Activated T-cell treated with anti-CD3 and anti-CD28 coated beads, Interleukin-2, amount 50 U/mL, for 24 hours (primary cell): Measurements from ENCODE around the gene B3GNT7.

Experiments used
- DNase-seq: peaks from one replicate; pipeline ENCODE4 v3.0.0-alpha.2; 2020
- H3K27ac Mint-ChIP-seq: 2 replicates; pipeline ENCODE4 v1.8.0; 2020; ENCODE audit warnings: mild to moderate bottlenecking, mixed read lengths
- H3K27me3 Mint-ChIP-seq: 2 replicates; pipeline ENCODE4 v1.8.0; 2020; ENCODE audit warnings: mixed read lengths
- H3K36me3 Mint-ChIP-seq: 2 replicates; pipeline ENCODE4 v1.8.0; 2020; ENCODE audit warnings: low read depth, mixed read lengths
- H3K4me1 Mint-ChIP-seq: 2 replicates; pipeline ENCODE4 v1.8.0; 2020; ENCODE audit warnings: low read depth, mixed read lengths
- H3K4me3 Mint-ChIP-seq: 2 replicates; pipeline ENCODE4 v1.8.0; 2020; ENCODE audit warnings: mild to moderate bottlenecking, moderate library complexity, mixed read lengths
- H3K9me3 Mint-ChIP-seq: 2 replicates; pipeline ENCODE4 v1.8.0; 2020; ENCODE audit warnings: mixed read lengths

B3GNT7 gene

DNA sequence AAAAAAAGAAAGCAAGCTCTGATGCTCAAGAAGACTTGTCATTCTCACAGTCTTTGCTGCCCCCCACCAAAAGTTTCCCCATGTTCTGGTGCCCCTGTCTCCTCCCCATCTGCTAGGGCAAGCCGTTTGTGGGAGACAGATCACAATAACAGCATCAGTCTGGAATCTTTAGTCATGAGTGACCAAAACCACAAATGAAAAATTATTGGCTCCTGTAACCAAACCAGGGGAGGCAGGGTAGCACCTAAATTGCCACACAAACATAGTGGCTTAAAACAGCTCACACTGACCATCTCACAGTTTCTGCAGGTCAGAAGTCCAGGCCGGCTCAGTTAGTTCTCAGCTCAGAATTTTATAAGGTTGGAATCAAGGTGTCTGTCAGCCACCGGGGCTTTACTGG is 9.1 kb upstream of the B3GNT7 start:
- no peak overlapping the region for H3K27ac Mint-ChIP-seq

DNA sequence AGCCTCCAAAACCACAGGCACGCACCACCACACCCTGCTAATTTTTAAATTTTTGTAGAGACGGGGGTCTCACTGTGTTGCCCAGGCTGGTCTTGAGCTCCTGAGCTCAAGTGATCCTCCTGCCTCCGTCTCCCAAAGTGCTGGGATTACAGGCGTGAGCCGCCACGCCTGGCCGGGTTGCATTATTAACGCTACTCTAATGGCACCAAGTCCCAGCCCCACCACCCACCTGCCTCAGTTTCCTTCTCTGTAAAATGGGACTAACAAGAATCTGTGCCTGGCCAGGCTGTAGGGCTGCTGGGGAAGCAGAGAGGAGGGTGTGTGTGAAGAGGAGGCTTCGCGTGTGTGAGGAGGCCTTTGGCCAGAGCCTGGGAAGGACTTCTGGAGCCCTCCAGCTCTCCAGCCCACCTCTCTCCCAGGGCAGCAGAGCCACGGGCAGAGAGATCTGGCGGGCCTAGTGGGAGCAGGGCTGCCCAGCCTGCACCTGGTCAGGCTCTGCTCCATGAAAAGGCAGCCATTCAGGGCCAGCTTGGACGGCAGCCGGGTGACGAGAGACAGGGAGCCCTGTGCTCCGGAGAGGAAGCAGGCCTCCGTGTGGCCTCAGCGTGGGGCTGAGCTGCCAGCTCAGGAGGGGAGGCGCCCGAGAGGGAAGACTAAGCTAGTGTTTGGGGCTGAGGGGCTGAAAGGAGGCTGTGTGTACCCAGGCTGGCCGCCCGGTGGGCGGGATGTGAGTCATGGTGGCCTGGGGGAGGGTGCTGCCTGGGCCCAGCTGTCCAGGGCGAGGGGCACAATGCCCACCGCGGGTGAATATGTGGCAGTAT is 7.4 kb upstream of the B3GNT7 start:
- DNase-seq = no peak
- H3K27ac Mint-ChIP-seq = no peak overlapping the region
- peaks cover 6% of the 10 kb centered on the region for H3K9me3 Mint-ChIP-seq
- peaks cover 6% of the 10 kb centered on the region for H3K27me3 Mint-ChIP-seq
- no peaks in the 10 kb centered on the region for H3K36me3 Mint-ChIP-seq
- no peak overlapping the region for H3K4me3 Mint-ChIP-seq
- H3K4me1 Mint-ChIP-seq = peaks cover 2% of the 10 kb centered on the region

More for the DNA sequence above, 9.1 kb upstream of the B3GNT7 start:
- Mint-ChIP-seq H3K27me3 (peaks cover under 1% of the 10 kb centered on the region), H3K4me3 (no peak overlapping the region), H3K36me3 (no peaks in the 10 kb centered on the region), H3K9me3 (peaks cover 6% of the 10 kb centered on the region), H3K4me1 (no peaks in the 10 kb centered on the region)
- DNase-seq = no peak

GRCh38 chr2:231388725-231389346 is 6.7 kb upstream of the B3GNT7 start:
- H3K4me3 Mint-ChIP-seq = no peak overlapping the region
- peaks cover 9% of the 10 kb centered on the region for H3K4me1 Mint-ChIP-seq
- no peak overlapping the region for H3K27ac Mint-ChIP-seq
- H3K27me3 Mint-ChIP-seq = peaks cover 14% of the 10 kb centered on the region
- DNase-seq = no peak
- H3K9me3 Mint-ChIP-seq = peaks cover 6% of the 10 kb centered on the region
- H3K36me3 Mint-ChIP-seq = no peaks in the 10 kb centered on the region

- peaks cover 18% of the 10 kb centered on the region for H3K4me1 Mint-ChIP-seq
- no peaks in the 10 kb centered on the region for H3K9me3 Mint-ChIP-seq
- H3K27ac Mint-ChIP-seq = no peak overlapping the region
- DNase-seq = no peak
- H3K36me3 Mint-ChIP-seq = no peaks in the 10 kb centered on the region
- no peak overlapping the region for H3K4me3 Mint-ChIP-seq
- peaks cover 26% of the 10 kb centered on the region for H3K27me3 Mint-ChIP-seq
These were observed 4.8 kb upstream of the B3GNT7 start for GRCh38 chr2:231390667-231391066.

DNA sequence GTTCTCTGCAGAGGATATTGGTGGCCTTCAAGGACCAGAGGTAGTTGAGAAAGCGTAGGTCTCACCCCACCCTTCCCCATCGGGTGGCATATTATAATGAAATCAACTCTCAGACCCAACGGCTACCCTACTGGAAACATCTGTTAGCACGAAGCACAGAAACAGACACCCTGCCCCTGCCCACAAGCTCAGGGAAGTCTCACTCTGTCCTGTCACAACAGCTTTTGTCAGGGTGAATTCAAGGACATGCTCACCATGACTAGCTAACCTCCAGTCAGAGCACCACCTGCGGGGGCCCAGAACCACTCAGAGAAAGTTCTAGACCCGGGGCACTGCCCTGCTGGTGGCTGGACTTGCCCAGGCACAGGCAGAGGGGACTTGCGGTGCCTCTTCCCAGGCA is 3.5 kb upstream of the B3GNT7 start:
- H3K36me3 Mint-ChIP-seq = no peaks in the 10 kb centered on the region
- no peak overlapping the region for H3K4me3 Mint-ChIP-seq
- no peak for DNase-seq
- no peak overlapping the region for H3K27ac Mint-ChIP-seq
- peaks cover 35% of the 10 kb centered on the region for H3K27me3 Mint-ChIP-seq
- peaks cover 25% of the 10 kb centered on the region for H3K4me1 Mint-ChIP-seq
- H3K9me3 Mint-ChIP-seq = no peaks in the 10 kb centered on the region

DNA sequence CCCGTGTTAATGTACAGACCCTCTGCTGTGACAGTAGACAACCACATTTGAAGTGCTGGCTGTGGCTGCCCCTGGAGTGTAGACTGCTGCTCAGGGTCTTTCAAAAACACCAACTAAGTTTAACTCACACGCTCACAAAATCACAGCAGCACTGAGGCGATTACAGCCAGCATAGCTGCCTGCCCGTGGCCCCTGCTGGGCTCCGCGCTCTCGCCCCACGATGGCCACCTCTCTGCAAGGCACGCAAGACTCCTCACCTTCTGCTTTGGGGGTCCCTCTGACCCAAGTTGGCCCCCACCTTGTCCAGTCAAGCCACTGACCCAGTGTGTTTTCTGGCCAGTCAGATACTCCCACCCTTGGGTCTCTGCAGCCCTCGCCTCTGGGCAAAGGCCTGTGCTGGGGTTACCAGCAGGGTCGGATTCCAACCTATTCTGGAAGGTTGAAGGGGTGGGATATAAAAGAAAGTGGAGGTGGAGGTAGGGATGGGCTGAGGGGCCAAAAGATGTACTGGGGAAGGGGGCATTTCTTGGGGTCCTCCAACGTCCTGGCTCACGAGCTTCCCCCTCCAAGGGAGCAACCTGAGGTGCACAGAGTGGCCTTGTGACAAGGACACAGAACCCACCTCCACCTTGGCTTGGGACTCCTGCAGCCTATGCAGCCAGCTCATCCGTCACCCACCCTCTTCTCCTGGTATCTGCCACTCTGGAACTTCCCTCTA is 2.9 kb upstream of the B3GNT7 start:
- H3K27me3 Mint-ChIP-seq = peaks cover 39% of the 10 kb centered on the region
- H3K4me3 Mint-ChIP-seq = no peak overlapping the region
- H3K4me1 Mint-ChIP-seq = peaks cover 28% of the 10 kb centered on the region
- no peaks in the 10 kb centered on the region for H3K9me3 Mint-ChIP-seq
- H3K36me3 Mint-ChIP-seq = no peaks in the 10 kb centered on the region
- no peak for DNase-seq
- no peak overlapping the region for H3K27ac Mint-ChIP-seq

DNA sequence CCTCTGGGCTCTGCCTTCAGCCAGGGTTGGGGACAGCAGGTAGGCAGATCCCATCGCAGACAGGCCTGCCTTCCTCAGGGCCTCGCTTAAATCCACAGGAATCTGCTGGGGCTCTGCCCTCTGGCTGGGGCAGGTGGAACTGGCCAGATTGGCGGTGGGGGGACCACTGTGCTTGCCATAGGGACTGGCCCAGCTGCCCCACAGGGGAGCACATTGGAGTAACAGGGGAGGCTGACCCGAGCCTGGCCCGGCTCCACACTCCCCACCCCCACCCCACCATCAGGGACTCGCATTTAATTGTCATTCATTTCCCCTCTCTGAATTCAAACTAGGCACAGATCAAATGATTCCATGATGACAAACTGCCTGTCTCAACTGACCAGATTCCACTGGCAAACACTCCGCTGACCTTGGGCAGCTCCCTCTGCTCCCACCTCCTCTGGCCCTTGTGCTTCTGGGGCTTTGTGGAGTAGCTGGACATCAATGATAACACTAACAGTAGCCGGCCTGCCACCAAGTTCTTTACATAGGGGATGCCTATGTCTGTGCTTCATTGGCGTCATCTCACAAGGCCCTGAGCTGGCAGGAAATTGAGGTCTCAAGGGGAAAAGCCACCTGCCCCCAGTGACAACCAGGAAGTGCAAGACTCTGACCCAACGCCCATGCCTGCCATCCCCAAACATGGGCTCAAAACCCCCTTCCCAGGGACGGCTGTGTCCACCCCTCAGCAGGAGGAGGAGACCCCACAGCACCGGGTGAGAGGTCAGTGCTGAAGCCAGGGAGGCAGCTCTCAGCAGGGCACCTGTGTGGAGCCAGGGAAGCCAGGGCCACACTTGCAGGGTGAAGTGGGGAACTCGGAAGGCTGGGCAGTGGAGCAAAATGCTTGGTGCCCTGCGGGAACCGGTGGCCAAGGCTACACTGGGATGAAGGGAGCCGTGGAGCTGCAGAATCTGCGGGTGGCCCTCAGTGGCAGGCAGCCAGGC is 2.1 kb upstream of the B3GNT7 start:
- peaks cover 41% of the 10 kb centered on the region for H3K27me3 Mint-ChIP-seq
- peak; percentile 41 for DNase-seq
- no peaks in the 10 kb centered on the region for H3K9me3 Mint-ChIP-seq
- no peaks in the 10 kb centered on the region for H3K36me3 Mint-ChIP-seq
- peaks cover 28% of the 10 kb centered on the region for H3K4me1 Mint-ChIP-seq
- H3K27ac Mint-ChIP-seq = peak overlapping the region; percentile 87
- peak overlapping the region; percentile 56 for H3K4me3 Mint-ChIP-seq

DNA sequence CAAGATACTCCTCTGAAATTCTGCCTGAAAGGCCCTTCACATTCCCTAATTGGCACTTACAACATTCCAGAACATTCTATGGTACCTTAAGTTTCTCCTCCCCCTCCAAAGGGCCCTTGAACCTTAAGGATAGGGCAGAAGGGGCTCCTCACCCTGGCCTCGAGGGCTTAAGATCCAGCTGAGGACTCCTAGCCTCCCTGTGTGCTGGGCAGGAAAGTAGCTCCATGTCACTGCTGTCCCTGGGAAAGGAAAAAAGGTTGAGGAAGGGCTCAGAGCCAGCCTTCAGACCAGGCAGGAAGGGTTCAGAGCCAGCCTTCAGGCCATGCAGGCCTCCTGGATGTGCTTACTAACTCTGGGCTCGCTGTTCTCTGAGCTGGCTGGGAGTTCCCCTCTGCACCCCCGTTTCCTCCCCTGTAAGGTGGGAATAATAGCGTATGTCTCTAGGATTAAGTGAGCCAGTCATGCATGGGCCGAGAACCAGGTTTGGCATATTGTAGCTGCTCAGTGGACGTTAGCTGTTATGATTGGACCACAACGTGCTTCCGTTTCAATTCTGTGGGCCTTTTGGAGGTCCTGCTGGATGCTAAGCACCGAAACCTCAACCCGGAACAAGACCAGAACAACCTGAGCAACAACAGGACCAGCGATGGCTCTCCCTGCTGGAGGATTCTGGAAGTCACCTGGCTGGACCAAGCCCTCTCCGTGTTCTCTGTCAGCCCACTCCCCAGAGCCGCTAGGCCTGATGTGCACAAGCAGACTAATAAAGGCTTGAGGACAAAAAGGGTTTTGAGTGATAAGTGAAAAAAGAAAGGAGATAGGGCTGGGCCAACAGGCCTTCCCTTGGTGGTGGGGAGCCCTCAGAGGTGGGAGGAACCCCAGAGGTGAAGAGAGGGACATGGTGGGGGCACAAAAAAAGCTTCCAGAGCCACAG is 1.0 kb upstream of the B3GNT7 start:
- Mint-ChIP-seq H3K27ac (no peak overlapping the region), H3K4me3 (peak overlapping the region; percentile 56), H3K9me3 (no peaks in the 10 kb centered on the region), H3K36me3 (no peaks in the 10 kb centered on the region), H3K4me1 (peaks cover 28% of the 10 kb centered on the region), H3K27me3 (peaks cover 41% of the 10 kb centered on the region)
- no peak for DNase-seq

DNA sequence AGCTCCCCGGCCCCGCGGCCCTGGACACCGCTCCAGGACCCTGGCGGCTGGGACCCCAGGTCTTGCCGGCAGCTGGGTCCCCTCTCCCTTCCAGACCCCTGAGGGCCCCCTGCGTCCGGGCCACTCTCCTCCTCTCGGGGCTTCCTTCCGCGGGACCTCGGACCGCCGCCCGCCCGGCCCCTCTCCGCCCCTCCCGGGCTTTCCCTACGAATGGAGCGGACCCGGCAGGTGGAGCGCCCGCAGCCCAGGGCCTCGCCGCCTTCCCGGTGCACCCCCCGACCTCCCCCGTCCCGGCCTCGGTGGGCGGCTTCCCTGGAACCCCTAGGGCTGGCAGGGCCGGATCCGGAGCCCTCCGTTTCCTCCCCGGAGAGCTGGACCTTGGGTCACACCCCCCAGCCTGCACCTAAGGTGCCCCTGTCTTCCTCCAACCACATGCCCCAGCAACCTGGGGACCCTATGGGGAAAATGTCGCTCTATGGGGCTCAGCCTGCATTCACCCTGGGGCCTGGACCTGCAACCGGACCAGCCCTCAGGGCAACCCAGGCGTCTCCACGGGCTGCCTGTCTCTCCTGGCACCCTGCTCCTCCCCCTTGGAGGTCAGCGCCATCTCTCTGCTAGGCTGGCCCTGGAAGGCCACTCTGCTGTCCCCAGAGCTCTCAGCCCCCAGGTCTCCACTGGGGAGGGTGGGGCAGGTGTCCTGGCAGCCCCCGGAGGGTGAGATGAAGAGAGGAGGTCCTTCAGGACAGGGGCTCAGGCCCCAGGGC is 730 bp downstream of the B3GNT7 start:
- Mint-ChIP-seq H3K4me1 (peaks cover 28% of the 10 kb centered on the region), H3K36me3 (no peaks in the 10 kb centered on the region), H3K27ac (no peak overlapping the region), H3K9me3 (no peaks in the 10 kb centered on the region), H3K4me3 (peak overlapping the region; percentile 31), H3K27me3 (peaks cover 41% of the 10 kb centered on the region)
- no peak for DNase-seq

- H3K27ac Mint-ChIP-seq = no peak overlapping the region
- DNase-seq = peak; percentile 42
These were observed 1.8 kb downstream of the B3GNT7 start for GRCh38 chr2:231397011-231397927.

DNA sequence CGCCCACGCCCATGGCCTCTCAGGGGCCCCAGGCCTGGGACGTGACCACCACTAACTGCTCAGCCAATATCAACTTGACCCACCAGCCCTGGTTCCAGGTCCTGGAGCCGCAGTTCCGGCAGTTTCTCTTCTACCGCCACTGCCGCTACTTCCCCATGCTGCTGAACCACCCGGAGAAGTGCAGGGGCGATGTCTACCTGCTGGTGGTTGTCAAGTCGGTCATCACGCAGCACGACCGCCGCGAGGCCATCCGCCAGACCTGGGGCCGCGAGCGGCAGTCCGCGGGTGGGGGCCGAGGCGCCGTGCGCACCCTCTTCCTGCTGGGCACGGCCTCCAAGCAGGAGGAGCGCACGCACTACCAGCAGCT is 2.4 kb downstream of the B3GNT7 start:
- Mint-ChIP-seq H3K4me1 (peaks cover 28% of the 10 kb centered on the region), H3K27me3 (peaks cover 37% of the 10 kb centered on the region), H3K27ac (no peak overlapping the region), H3K9me3 (no peaks in the 10 kb centered on the region), H3K4me3 (no peak overlapping the region), H3K36me3 (no peaks in the 10 kb centered on the region)
- DNase-seq = no peak

More at GRCh38 chr2:231397011-231397927, 1.8 kb downstream of the B3GNT7 start:
- no peaks in the 10 kb centered on the region for H3K36me3 Mint-ChIP-seq
- H3K27me3 Mint-ChIP-seq = peaks cover 37% of the 10 kb centered on the region
- no peaks in the 10 kb centered on the region for H3K9me3 Mint-ChIP-seq
- H3K4me3 Mint-ChIP-seq = peak overlapping the region; percentile 23
- H3K4me1 Mint-ChIP-seq = peaks cover 28% of the 10 kb centered on the region

DNA sequence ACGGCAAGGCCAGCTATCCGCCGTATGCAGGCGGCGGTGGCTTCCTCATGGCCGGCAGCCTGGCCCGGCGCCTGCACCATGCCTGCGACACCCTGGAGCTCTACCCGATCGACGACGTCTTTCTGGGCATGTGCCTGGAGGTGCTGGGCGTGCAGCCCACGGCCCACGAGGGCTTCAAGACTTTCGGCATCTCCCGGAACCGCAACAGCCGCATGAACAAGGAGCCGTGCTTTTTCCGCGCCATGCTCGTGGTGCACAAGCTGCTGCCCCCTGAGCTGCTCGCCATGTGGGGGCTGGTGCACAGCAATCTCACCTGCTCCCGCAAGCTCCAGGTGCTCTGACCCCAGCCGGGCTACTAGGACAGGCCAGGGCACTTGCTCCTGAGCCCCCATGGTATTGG is 3.1 kb downstream of the B3GNT7 start:
- no peaks in the 10 kb centered on the region for H3K36me3 Mint-ChIP-seq
- DNase-seq = no peak
- no peak overlapping the region for H3K4me3 Mint-ChIP-seq
- no peaks in the 10 kb centered on the region for H3K9me3 Mint-ChIP-seq
- H3K27me3 Mint-ChIP-seq = peaks cover 30% of the 10 kb centered on the region
- peaks cover 21% of the 10 kb centered on the region for H3K4me1 Mint-ChIP-seq
- no peak overlapping the region for H3K27ac Mint-ChIP-seq
